Neural cell (in vitro differentiated cells): Measurements from ENCODE around the gene DEFB115. TPM values are rescaled to one million over a fixed set of nuclear protein-coding genes. Genes with fewer than 3 reads are reported as not detected.
"Not testable (repeated sequence)": the region's sequence is repeated elsewhere in the genome, so short reads cannot be mapped to it uniquely, and the experiment has no call there.

Source experiments
- H2AFZ ChIP-seq: fragments of 200-600, 300-800 bp; sonication (generic), shearing (Covaris generic); 2 replicates; pipeline ENCODE4 v1.6.0; 2014; ENCODE audit warnings: low read depth, mild to moderate bottlenecking, antibody characterized with exemption, low read length, moderate library complexity
- H3F3A ChIP-seq: fragments of 200-600 bp; shearing (Covaris generic); 2 replicates; pipeline ENCODE4 v1.6.1; 2016; ENCODE audit warnings: mild to moderate bottlenecking, moderate library complexity, mixed read lengths, antibody characterized with exemption, low read length; ENCODE audit not compliant: insufficient read depth, poor library complexity, severe bottlenecking
- H3K27ac ChIP-seq: fragments of 200-600, 300-800 bp; sonication (generic), shearing (Covaris generic); 2 replicates; pipeline ENCODE4 v1.5.1; 2014; ENCODE audit warnings: mild to moderate bottlenecking, low read length, moderate library complexity
- H3K27me3 ChIP-seq: fragments of 300-800, 200-600 bp; sonication (generic), shearing (Covaris generic); 2 replicates; pipeline ENCODE4 v1.6.0; 2014; ENCODE audit warnings: mild to moderate bottlenecking, low read depth, low read length, moderate library complexity; ENCODE audit not compliant: insufficient read depth
- H3K36me3 ChIP-seq: fragments of 300-800, 200-600 bp; sonication (generic), shearing (Covaris generic); 2 replicates; pipeline ENCODE4 v1.5.1; 2014; ENCODE audit warnings: mild to moderate bottlenecking, antibody characterized with exemption, low read length, moderate library complexity; ENCODE audit not compliant: insufficient read depth
- H3K4me2 ChIP-seq: fragments of 300-800, 200-600 bp; sonication (generic), shearing (Covaris generic); 2 replicates; pipeline ENCODE4 v1.6.0; 2014; ENCODE audit warnings: mild to moderate bottlenecking, low read length
- H3K4me3 ChIP-seq: fragments of 300-800, 200-600 bp; sonication (generic), shearing (Covaris generic); 2 replicates; pipeline ENCODE4 v1.5.1; 2014; ENCODE audit warnings: mild to moderate bottlenecking, low read length, moderate library complexity
- H3K79me2 ChIP-seq: fragments of 200-600 bp; shearing (Covaris generic); replicated peaks from 2 replicates; pipeline ENCODE4 v1.6.0; 2014; ENCODE audit warnings: mild to moderate bottlenecking, low read length, moderate library complexity; ENCODE audit not compliant: insufficient read depth
- H3K9ac ChIP-seq: fragments of 300-800, 200-600 bp; sonication (generic), shearing (Covaris generic); 2 replicates; pipeline ENCODE4 v1.6.1; 2016; ENCODE audit warnings: mild to moderate bottlenecking, low read length, mixed read lengths
- H3K9me2 ChIP-seq: fragments of 200-600 bp; shearing (Covaris generic); 2 replicates; pipeline ENCODE4 v1.6.1; 2016; ENCODE audit warnings: mild to moderate bottlenecking, low read length, mixed read lengths; ENCODE audit not compliant: insufficient read depth
- H3K9me3 ChIP-seq: fragments of 200-600, 300-800 bp; sonication (generic), shearing (Covaris generic); 2 replicates; pipeline ENCODE4 v1.6.1; 2016; ENCODE audit warnings: mild to moderate bottlenecking, mixed run types, low read length, moderate library complexity, mixed read lengths
- H4K20me1 ChIP-seq: fragments of 200-600 bp; shearing (Covaris generic); 2 replicates; pipeline ENCODE4 v1.6.1; 2016; ENCODE audit warnings: mild to moderate bottlenecking, mixed run types; ENCODE audit not compliant: insufficient read depth
- EP300 ChIP-seq: fragments of 450-650 bp; conservative IDR thresholded peaks from 2 replicates; pipeline ENCODE4 v1.6.1; 2014; ENCODE audit warnings: antibody characterized with exemption, mild to moderate bottlenecking, moderate library complexity; ENCODE audit not compliant: poor library complexity, severe bottlenecking
- EZH2 ChIP-seq: fragments of 200-600, 300-800 bp; shearing (Covaris generic), sonication (generic); IDR thresholded peaks from 2 replicates; pipeline ENCODE4 v1.6.1; 2014; ENCODE audit warnings: antibody characterized with exemption, low read length, borderline replicate concordance, mild to moderate bottlenecking; ENCODE audit not compliant: insufficient read depth, poor library complexity, severe bottlenecking
- MXI1 ChIP-seq: fragments of 450-650 bp; conservative IDR thresholded peaks from 2 replicates; pipeline ENCODE4 v1.6.1; 2014; ENCODE audit warnings: antibody characterized with exemption, mild to moderate bottlenecking; ENCODE audit not compliant: poor library complexity, severe bottlenecking
- POLR2AphosphoS5 ChIP-seq: IDR thresholded peaks from 2 replicates; pipeline ENCODE4 v1.6.1; 2012
- RAD21 ChIP-seq: fragments of 450-650 bp; conservative IDR thresholded peaks from 2 replicates; pipeline ENCODE4 v1.6.1; 2014; ENCODE audit warnings: antibody characterized with exemption, mild to moderate bottlenecking, moderate library complexity
- REST ChIP-seq: IDR thresholded peaks from 2 replicates; pipeline ENCODE4 v1.6.1; 2012; ENCODE audit warnings: borderline replicate concordance
- SMC3 ChIP-seq: fragments of 450-650 bp; conservative IDR thresholded peaks from 2 replicates; pipeline ENCODE4 v1.6.1; 2014; ENCODE audit warnings: antibody characterized with exemption, mild to moderate bottlenecking, moderate library complexity; ENCODE audit not compliant: poor library complexity
- TAF1 ChIP-seq: IDR thresholded peaks from 2 replicates; pipeline ENCODE4 v1.6.1; 2012; ENCODE audit warnings: low read depth
- polyA plus RNA-seq: library from polyadenylated mRNA; depleted of rRNA; stranded (reverse); fragments of >200 nt; gene quantifications from 2 replicates; pipeline ENCODE4 v1.2.3, GENCODE V29; 2014
- TF ChIP-seq, protein P1 (sequence below): fragments of 450-650 bp; IDR thresholded peaks from 2 replicates; pipeline ENCODE4 v1.5.1; 2014; ENCODE audit warnings: antibody characterized with exemption, mild to moderate bottlenecking, moderate library complexity; ENCODE audit not compliant: poor library complexity, severe bottlenecking

Gene DEFB115
- polyA plus RNA-seq, 1 donor from 2014 or later, result not detected

DNA sequence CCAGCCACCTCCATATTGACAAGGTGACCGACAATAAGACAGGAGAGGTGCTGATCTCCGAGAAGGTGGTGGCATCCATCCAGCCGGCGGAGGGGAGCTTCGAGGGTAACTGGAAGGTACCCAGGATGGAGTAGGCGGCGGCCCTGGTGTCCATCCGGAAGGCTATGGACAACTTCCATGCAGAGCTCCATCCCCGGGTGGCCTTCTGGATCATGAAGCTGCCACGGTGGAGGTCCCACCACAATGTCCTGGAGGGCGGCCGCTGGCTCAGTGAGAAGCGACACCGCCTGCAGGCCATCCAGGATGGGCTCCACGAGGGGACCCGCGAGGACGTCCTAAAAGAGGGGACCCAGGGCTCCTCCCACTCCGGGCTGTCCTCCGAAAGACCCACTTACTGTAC, 17.0 kb downstream of the DEFB115 start:
- no peak overlapping the region for H3K9ac ChIP-seq
- no peaks in the 10 kb centered on the region for H3K36me3 ChIP-seq
- H3K9me2 ChIP-seq, result no peaks in the 10 kb centered on the region
- H3F3A ChIP-seq, result no peaks in the 10 kb centered on the region
- H3K27ac ChIP-seq, result no peak overlapping the region
- H4K20me1 ChIP-seq, result no peaks in the 10 kb centered on the region
- no peaks in the 10 kb centered on the region for H3K79me2 ChIP-seq
- TF ChIP-seq, protein P1, sequence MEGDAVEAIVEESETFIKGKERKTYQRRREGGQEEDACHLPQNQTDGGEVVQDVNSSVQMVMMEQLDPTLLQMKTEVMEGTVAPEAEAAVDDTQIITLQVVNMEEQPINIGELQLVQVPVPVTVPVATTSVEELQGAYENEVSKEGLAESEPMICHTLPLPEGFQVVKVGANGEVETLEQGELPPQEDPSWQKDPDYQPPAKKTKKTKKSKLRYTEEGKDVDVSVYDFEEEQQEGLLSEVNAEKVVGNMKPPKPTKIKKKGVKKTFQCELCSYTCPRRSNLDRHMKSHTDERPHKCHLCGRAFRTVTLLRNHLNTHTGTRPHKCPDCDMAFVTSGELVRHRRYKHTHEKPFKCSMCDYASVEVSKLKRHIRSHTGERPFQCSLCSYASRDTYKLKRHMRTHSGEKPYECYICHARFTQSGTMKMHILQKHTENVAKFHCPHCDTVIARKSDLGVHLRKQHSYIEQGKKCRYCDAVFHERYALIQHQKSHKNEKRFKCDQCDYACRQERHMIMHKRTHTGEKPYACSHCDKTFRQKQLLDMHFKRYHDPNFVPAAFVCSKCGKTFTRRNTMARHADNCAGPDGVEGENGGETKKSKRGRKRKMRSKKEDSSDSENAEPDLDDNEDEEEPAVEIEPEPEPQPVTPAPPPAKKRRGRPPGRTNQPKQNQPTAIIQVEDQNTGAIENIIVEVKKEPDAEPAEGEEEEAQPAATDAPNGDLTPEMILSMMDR, result no peak
- no peak for TF ChIP-seq EP300
- TF ChIP-seq MXI1, result no peak
- no peak for TF ChIP-seq EZH2
- no peak for TF ChIP-seq POLR2AphosphoS5
- no peak for TF ChIP-seq REST
- TF ChIP-seq RAD21, result no peak
- TF ChIP-seq TAF1, result no peak
- TF ChIP-seq SMC3, result no peak
- H3K4me3 ChIP-seq, result no peak overlapping the region
- no peak overlapping the region for H2AFZ ChIP-seq
- H3K27me3 ChIP-seq, result no peaks in the 10 kb centered on the region
- H3K9me3 ChIP-seq, result peaks cover 29% of the 10 kb centered on the region
- H3K4me2 ChIP-seq, result no peak overlapping the region

DNA sequence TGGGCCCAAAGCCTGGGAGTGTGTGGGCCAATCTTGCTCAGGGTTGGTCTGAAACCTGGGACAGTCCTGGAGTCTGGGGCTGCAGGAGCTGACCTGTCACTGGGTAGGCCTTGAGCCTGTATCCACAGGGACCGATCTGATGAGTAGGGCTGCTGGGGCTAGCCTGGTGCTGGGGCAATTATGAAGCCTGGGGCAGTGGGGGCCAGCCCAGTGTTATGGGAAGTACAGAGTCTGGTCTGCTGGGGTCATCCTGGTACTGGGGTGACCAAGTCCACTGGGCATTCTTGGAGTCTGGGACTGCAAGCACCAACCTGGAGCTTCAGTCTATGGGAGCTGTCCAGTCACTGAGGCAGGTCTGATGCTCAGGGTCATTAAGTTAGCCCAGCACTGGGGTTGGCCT, 20.7 kb downstream of the DEFB115 start:
- H3K4me2 ChIP-seq, result no peak overlapping the region
- no peaks in the 10 kb centered on the region for H3K9me2 ChIP-seq
- TF ChIP-seq RAD21 (no peak), TAF1 (no peak), EP300 (no peak), REST (no peak), SMC3 (no peak), POLR2AphosphoS5 (no peak), EZH2 (no peak), MXI1 (no peak)
- TF ChIP-seq, protein P1, result no peak
- no peaks in the 10 kb centered on the region for H3K36me3 ChIP-seq
- H3K9me3 ChIP-seq, result peaks cover 19% of the 10 kb centered on the region
- no peak overlapping the region for H3K27ac ChIP-seq
- no peak overlapping the region for H2AFZ ChIP-seq
- no peaks in the 10 kb centered on the region for H3K79me2 ChIP-seq
- H3F3A ChIP-seq, result no peaks in the 10 kb centered on the region
- no peak overlapping the region for H3K9ac ChIP-seq
- no peaks in the 10 kb centered on the region for H3K27me3 ChIP-seq
- no peak overlapping the region for H3K4me3 ChIP-seq
- H4K20me1 ChIP-seq, result no peaks in the 10 kb centered on the region

GRCh38 chr20:31284964-31285363, 27.5 kb downstream of the DEFB115 start:
- not testable (repeated sequence) for H3K9me2 ChIP-seq, H3K36me3 ChIP-seq

More at GRCh38 chr20:31284964-31285363, 27.5 kb downstream of the DEFB115 start:
- H3K79me2 ChIP-seq, H3K9me3 ChIP-seq, H3K9ac ChIP-seq, H4K20me1 ChIP-seq, H3K27me3 ChIP-seq, H3K4me3 ChIP-seq, H3F3A ChIP-seq, H2AFZ ChIP-seq, H3K27ac ChIP-seq, H3K4me2 ChIP-seq: not testable (repeated sequence)
